Measurements from ENCODE around the gene IL2RA. TPM values are rescaled to one million over a fixed set of nuclear protein-coding genes. Genes with fewer than 3 reads are reported as not detected.

The IL2RA gene
- total and polyA plus RNA-seq, 4 donors: 0.10 TPM; not detected in 3

DNA sequence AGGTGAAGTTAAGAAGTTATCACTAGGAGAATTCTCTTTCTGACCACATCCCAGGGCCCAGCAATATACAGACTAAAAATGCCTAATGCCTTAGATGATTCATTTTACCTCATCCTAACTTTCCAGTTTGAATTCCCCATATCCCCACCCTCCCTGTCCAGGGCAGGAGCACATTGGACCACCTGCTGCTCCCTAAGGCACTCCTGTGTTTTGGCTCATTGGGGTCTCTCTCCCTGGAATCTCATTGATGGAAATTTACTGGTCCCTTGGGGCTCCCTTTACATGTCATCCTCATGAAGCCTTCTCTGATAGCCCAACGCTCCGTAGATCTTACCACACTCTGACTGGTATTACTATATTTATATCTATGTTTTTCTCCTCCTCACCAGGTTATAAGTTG, 2.7 kb downstream of the IL2RA start:
- no peaks in the 10 kb centered on the region for H3K36me3 ChIP-seq (ENCODE audit: control insufficient read depth, insufficient read depth, low read length)
- H3K27ac ChIP-seq (ENCODE audit: low read depth, low read length): no peak overlapping the region
- no peaks in the 10 kb centered on the region for H3K9me3 ChIP-seq (ENCODE audit: control insufficient read depth, insufficient read depth, low read length)
- no CpG with 5 or more reads among the region's 2 CpGs for WGBS (ENCODE audit: insufficient coverage)
- H3K27me3 ChIP-seq (ENCODE audit: control insufficient read depth, insufficient read depth, low read length): no peaks in the 10 kb centered on the region
- DNase-seq (ENCODE audit: low read depth in 4 of 6, low spot score in 6 of 6): no peak
- no peak overlapping the region for H3K4me3 ChIP-seq (ENCODE audit: low read depth, low read length)
- H3K4me1 ChIP-seq (ENCODE audit: control insufficient read depth, insufficient read depth, low read length): no peaks in the 10 kb centered on the region

DNA sequence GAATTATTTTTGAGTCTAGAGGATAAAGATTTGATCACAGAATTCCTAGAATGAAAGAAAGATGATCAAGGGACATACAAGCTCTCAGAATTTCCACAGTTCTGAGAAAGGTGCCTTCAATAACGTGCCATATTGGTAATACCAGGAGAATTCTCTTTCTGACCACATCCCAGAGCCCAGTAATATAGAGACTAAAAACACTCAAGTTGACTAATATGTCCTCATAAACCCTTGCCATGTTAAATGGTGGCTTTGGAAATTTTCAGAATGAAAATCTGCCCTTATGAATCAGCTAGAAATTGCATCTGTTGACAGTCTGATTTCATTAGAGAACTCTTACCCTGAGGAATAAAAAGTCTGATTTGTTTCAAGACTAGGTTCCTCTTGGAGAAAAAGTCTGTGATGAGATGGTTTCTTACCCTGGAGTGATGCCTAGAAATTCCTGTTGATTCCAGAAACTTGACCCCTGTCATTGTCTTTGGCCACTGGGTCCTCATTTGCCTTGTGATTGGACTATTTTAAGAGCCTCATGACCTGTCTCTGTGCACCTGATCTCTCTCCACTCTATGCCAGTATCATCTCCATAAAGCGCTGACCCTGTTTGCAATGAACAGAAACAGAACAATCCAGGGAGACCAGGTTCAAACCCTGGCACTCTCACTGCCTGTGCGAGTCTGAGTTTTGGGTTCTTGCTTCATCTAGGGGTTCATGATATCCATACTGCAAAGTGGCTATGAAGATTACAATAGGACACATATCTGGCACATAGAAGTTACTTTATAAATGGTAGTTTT, 3.3 kb downstream of the IL2RA start:
- no peak for DNase-seq (ENCODE audit: low read depth in 4 of 6, low spot score in 6 of 6)
- no peaks in the 10 kb centered on the region for H3K36me3 ChIP-seq (ENCODE audit: control insufficient read depth, insufficient read depth, low read length)
- H3K4me3 ChIP-seq (ENCODE audit: low read depth, low read length): no peak overlapping the region
- peaks cover 3% of the 10 kb centered on the region for H3K4me1 ChIP-seq (ENCODE audit: control insufficient read depth, insufficient read depth, low read length)
- H3K27ac ChIP-seq (ENCODE audit: low read depth, low read length): no peak overlapping the region
- H3K27me3 ChIP-seq (ENCODE audit: control insufficient read depth, insufficient read depth, low read length): no peaks in the 10 kb centered on the region
- no peaks in the 10 kb centered on the region for H3K9me3 ChIP-seq (ENCODE audit: control insufficient read depth, insufficient read depth, low read length)
- 78% methylated on average over 1 of the region's 3 CpGs for WGBS (ENCODE audit: insufficient coverage)

DNA sequence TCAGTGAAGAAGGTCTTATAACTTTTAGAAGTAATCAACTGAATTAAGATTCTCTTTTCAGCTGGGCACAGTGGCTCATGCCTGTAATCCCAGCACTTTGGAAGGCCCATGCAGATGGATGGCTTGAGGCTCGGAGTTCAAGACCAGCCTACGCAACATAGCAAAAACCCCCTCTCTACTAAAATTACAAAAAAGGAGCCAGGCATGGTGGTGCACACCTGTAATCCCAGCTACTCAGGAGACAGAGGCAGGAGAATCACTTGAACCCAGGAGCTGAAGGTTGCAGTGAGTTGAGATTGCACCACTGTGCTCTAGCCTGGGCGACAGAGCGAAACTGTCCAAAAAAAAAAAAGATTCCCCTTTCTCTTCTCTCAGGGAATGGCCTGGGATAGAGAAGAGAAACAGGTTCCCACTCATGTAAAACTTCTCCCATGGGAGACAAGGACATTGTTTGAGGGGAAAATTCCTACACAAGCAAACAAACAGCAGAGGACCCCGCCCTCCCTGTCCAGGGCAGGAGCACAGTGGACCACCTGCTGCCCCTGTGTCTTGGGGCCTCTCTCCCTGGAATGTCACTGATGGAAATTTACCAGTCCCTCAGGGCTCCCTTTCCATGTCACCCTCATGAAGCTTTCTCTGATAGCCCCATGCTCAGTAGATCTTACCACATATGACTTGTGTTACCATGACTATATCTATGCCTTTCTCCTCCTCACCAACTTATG, 5.6 kb downstream of the IL2RA start:
- Histone ChIP-seq H3K27me3 (ENCODE audit: control insufficient read depth, insufficient read depth, low read length) (no peaks in the 10 kb centered on the region), H3K27ac (ENCODE audit: low read depth, low read length) (no peak overlapping the region), H3K9me3 (ENCODE audit: control insufficient read depth, insufficient read depth, low read length) (no peaks in the 10 kb centered on the region), H3K36me3 (ENCODE audit: control insufficient read depth, insufficient read depth, low read length) (no peaks in the 10 kb centered on the region), H3K4me1 (ENCODE audit: control insufficient read depth, insufficient read depth, low read length) (peaks cover 5% of the 10 kb centered on the region), H3K4me3 (ENCODE audit: low read depth, low read length) (no peak overlapping the region)
- 67% methylated on average over 1 of the region's 5 CpGs for WGBS (ENCODE audit: insufficient coverage)
- no peak for DNase-seq (ENCODE audit: low read depth in 4 of 6, low spot score in 6 of 6)

DNA sequence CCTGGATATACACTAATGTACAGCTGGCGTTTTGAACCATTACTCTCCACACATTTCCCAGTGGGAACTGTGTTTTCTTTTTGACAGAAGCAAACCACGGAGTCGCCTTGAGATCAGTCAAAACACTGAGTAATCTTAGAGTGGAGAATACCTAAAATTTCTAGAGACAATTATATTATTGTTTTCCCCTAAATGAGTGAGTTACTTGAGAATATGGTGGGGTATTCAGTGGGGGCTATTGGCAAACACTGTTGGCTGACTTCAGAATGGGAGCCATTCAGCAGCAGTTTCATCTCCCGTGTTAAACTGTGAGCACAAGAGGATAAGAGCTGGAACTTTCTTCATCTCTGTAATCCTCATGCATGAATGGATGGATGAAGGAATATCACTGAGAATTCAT, 6.2 kb downstream of the IL2RA start:
- no peak for DNase-seq (ENCODE audit: low read depth in 4 of 6, low spot score in 6 of 6)
- Histone ChIP-seq H3K27me3 (ENCODE audit: control insufficient read depth, insufficient read depth, low read length) (no peaks in the 10 kb centered on the region), H3K9me3 (ENCODE audit: control insufficient read depth, insufficient read depth, low read length) (no peaks in the 10 kb centered on the region), H3K27ac (ENCODE audit: low read depth, low read length) (no peak overlapping the region), H3K4me1 (ENCODE audit: control insufficient read depth, insufficient read depth, low read length) (peaks cover 7% of the 10 kb centered on the region), H3K4me3 (ENCODE audit: low read depth, low read length) (no peak overlapping the region), H3K36me3 (ENCODE audit: control insufficient read depth, insufficient read depth, low read length) (no peaks in the 10 kb centered on the region)
- WGBS (ENCODE audit: insufficient coverage): no CpG with 5 or more reads among the region's 4 CpGs

DNA sequence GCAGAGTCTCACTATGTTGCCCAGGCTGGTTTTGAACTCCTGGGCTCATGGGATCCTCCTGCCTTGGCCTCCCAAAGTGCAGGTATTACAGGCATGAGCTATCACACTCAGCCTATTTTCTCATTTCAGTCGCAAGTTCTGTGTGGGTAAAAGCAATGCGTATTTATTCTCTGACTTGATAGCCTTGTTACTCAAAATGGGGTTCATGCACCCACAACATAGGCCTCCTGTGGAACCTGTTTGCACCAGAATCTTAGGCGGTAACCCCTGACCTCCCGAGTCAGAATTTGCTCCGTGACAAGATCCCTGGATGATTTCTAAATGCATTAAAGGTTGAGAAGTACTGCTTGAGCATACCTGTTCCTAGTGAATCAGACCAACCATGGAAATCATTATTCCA, 7.3 kb downstream of the IL2RA start:
- H3K36me3 ChIP-seq (ENCODE audit: control insufficient read depth, insufficient read depth, low read length): no peaks in the 10 kb centered on the region
- peaks cover 7% of the 10 kb centered on the region for H3K4me1 ChIP-seq (ENCODE audit: control insufficient read depth, insufficient read depth, low read length)
- no peaks in the 10 kb centered on the region for H3K9me3 ChIP-seq (ENCODE audit: control insufficient read depth, insufficient read depth, low read length)
- no peak overlapping the region for H3K4me3 ChIP-seq (ENCODE audit: low read depth, low read length)
- no peak overlapping the region for H3K27ac ChIP-seq (ENCODE audit: low read depth, low read length)
- 97% methylated on average over 5 of the region's 5 CpGs for WGBS (ENCODE audit: insufficient coverage)
- no peak for DNase-seq (ENCODE audit: low read depth in 4 of 6, low spot score in 6 of 6)
- no peaks in the 10 kb centered on the region for H3K27me3 ChIP-seq (ENCODE audit: control insufficient read depth, insufficient read depth, low read length)

DNA sequence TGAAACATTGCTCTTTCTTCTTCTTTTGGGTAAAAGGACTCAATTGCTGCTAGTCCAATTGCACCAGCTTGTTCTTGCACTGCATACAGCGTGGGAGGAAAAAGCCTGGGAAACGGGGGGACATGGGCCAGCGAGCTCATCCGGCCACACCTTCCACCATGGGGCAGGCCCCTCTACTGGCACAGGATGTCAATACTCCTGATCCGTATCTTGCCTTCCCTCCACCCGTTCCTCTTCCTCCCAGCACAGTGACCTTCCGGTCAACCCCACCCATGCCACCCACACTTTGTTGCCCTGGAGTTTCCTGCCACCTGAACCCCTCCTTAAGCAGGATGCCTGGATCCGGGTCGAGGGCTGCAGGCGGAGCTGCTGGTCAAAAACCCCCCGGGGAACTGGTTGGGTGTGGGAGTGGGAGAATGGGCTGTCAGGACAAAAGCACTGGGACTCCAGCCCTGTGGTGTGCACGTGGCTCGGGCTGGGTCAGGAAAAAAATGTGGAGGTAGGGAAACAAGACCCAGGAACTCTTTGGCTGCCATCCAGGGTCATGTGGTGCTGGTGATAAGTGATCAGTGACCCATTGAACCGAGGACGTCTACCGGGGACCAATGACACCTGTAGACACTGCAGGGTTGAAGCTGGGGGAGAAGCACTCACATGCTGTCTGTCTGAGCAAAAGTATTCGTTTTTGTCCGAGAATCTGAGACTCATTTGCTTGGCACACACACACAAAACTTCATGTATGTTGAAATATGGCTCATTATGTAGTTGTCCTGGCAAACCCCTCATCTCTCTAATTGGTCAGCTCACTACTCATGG, 8.1 kb downstream of the IL2RA start:
- no peak overlapping the region for H3K4me3 ChIP-seq (ENCODE audit: low read depth, low read length)

DNA sequence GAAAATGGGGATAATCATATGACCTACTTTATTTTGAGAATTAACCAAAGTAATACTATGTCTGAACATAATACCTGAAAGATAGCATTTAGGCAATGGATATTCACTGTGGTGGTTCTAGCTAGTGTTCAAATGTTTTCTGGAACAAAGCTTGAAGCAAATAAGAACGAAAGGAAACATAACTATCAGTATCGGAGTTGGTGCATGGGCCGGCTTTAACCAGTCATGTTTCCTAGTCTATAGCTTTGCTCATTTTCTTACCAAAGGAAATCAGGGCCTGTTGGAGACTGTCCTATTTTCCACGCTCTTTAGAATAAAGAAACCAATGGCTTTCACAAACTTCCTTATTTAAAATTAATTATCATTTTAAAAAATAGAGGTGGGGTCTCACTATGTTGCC, 8.9 kb downstream of the IL2RA start:
- H3K4me1 ChIP-seq (ENCODE audit: control insufficient read depth, insufficient read depth, low read length): peaks cover 7% of the 10 kb centered on the region
- no peaks in the 10 kb centered on the region for H3K36me3 ChIP-seq (ENCODE audit: control insufficient read depth, insufficient read depth, low read length)
- WGBS (ENCODE audit: insufficient coverage): 100% methylated on average over 3 of the region's 4 CpGs
- no peak overlapping the region for H3K27ac ChIP-seq (ENCODE audit: low read depth, low read length)
- DNase-seq (ENCODE audit: low read depth in 4 of 6, low spot score in 6 of 6): no peak
- no peaks in the 10 kb centered on the region for H3K9me3 ChIP-seq (ENCODE audit: control insufficient read depth, insufficient read depth, low read length)
- H3K4me3 ChIP-seq (ENCODE audit: low read depth, low read length): no peak overlapping the region
- H3K27me3 ChIP-seq (ENCODE audit: control insufficient read depth, insufficient read depth, low read length): no peaks in the 10 kb centered on the region

More for the DNA sequence above, 8.1 kb downstream of the IL2RA start:
- Histone ChIP-seq H3K27ac (ENCODE audit: low read depth, low read length) (no peak overlapping the region), H3K4me1 (ENCODE audit: control insufficient read depth, insufficient read depth, low read length) (peaks cover 7% of the 10 kb centered on the region), H3K9me3 (ENCODE audit: control insufficient read depth, insufficient read depth, low read length) (no peaks in the 10 kb centered on the region), H3K36me3 (ENCODE audit: control insufficient read depth, insufficient read depth, low read length) (no peaks in the 10 kb centered on the region), H3K27me3 (ENCODE audit: control insufficient read depth, insufficient read depth, low read length) (no peaks in the 10 kb centered on the region)
- DNase-seq (ENCODE audit: low read depth in 4 of 6, low spot score in 6 of 6): no peak
- 74% methylated on average over 14 of the region's 18 CpGs for WGBS (ENCODE audit: insufficient coverage)

DNA sequence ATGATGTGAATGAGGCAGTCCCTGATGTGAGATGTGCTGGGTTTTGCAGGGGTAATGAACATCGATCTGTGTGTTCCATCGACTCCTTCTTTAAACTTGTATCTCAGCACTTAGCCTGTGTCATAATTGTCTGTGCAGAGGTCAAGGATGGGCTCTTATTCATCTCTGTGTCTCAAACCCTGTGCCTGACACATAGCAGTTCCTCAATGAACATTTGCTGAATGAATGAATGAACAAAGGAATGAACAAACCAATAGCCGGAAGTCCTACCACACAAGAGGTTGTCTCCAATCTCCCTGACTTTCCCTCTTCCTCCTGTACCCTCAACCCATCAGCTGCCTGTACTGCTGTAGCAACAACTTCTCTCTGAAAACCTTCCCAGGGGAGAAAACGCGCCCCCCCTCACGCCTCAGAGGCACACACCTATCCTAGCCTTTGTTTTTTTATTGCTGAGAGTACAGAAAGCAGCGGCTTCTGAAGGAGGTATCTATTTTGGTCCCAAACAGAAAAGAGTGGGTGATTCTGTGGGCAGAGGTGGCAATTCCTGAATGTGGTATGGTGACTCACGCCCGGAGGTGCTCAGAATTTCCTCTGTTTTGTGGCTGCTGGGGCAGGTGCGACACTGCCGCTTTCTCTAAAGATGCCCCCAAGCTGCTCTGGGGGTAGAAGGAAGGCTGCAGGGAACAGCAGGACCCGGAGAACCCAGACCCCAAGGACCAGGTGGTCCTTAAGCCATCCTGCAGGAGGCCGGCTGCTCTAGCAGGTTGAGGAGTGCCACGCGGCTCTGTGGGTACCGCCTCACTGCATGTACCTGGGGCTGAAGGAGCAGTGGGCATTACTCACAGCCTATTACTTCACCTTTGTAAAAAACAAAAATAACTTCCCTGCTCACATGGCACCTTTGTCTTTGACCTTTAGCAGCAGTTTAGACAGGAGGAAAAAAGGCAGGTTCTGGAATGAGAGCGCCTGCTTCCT, 9.6 kb downstream of the IL2RA start:
- H3K4me1 ChIP-seq (ENCODE audit: control insufficient read depth, insufficient read depth, low read length): peaks cover 7% of the 10 kb centered on the region
- no peaks in the 10 kb centered on the region for H3K27me3 ChIP-seq (ENCODE audit: control insufficient read depth, insufficient read depth, low read length)
- WGBS (ENCODE audit: insufficient coverage): 94% methylated on average over 7 of the region's 17 CpGs
- H3K4me3 ChIP-seq (ENCODE audit: low read depth, low read length): no peak overlapping the region
- no peak overlapping the region for H3K27ac ChIP-seq (ENCODE audit: low read depth, low read length)
- DNase-seq (ENCODE audit: low read depth in 4 of 6, low spot score in 6 of 6): no peak
- H3K36me3 ChIP-seq (ENCODE audit: control insufficient read depth, insufficient read depth, low read length): no peaks in the 10 kb centered on the region
- H3K9me3 ChIP-seq (ENCODE audit: control insufficient read depth, insufficient read depth, low read length): no peaks in the 10 kb centered on the region
